ENCODE measurements around the gene PPFIA1. TPM values are rescaled to one million over a fixed set of nuclear protein-coding genes. Genes with fewer than 3 reads are reported as not detected.

PPFIA1 gene
- total and polyA plus RNA-seq, 10 of the 15 experiments (the other 5 are each of a cell fraction or from before 2014, with no cell fraction given): 5.2 to 26.2 (median 15.8) TPM

GRCh38 chr11:70319396-70320076 is 49.0 kb downstream of the PPFIA1 start:
- Histone ChIP-seq H3K4me1 (ENCODE audit: control insufficient read depth, insufficient read depth, low read length) (peaks cover 21% of the 10 kb centered on the region), H3K9me3 (replicated peaks; ENCODE audit: control insufficient read depth, insufficient read depth, low read length) (no peaks in the 10 kb centered on the region), H3K36me3 (ENCODE audit: control insufficient read depth in 2 of 2, insufficient read depth in 2 of 2, low read length in 1 of 2) (peaks cover 0 to 1% of the 10 kb centered on the region in 2 experiments; a peak in 3 of 4 replicates), H3K4me2 (ENCODE audit: control insufficient read depth, insufficient read depth) (no peak overlapping the region), H3K79me2 (ENCODE audit: control insufficient read depth, insufficient read depth, low read length) (peaks cover 2% of the 10 kb centered on the region; the same call in 1 of the 2 replicates), H3K9ac (ENCODE audit: control insufficient read depth, insufficient read depth, low read length) (no peak overlapping the region), H3K27me3 (replicated peaks in 1 of 2; ENCODE audit: control insufficient read depth in 2 of 2, insufficient read depth in 2 of 2, low read length in 1 of 2) (no peaks in the 10 kb centered on the region), H3K4me3 (no peak overlapping the region), H2AFZ (ENCODE audit: control insufficient read depth, low read depth, low read length) (no peak overlapping the region), H4K20me1 (ENCODE audit: control insufficient read depth, insufficient read depth) (no peaks in the 10 kb centered on the region), H3K27ac (ENCODE audit: control insufficient read depth, insufficient read depth) (no peak overlapping the region)
- ChIA-PET RAD21 (ENCODE audit: unreplicated experiment) (no interaction called here), SMC1A (ENCODE audit: uncharacterized antibody, unreplicated experiment) (no interaction called here), CTCF (no interaction called here), POLR2A (no interaction called here)
- no peak for DNase-seq (ENCODE audit: low read depth, low spot score)
- intact Hi-C loops (cut with micrococcal nuclease; ENCODE audit: unreplicated experiment) (loop anchor here (10.0 kb wide), 1 partner anchor 115 kb away; the partner anchor contains the start of gene FADD), in situ Hi-C loops (cut with MboI) (no loop called here)
- TF ChIP-seq SUZ12 (IDR thresholded peaks at IDR 0.05; ENCODE audit: unreplicated experiment): no peak
- no peak for TF ChIP-seq GABPA (IDR thresholded peaks at IDR 0.05; ENCODE audit: low read depth)
- TF ChIP-seq YBX1 (IDR thresholded peaks at IDR 0.05): no peak
- TF ChIP-seq ZBTB11 (CRISPR knock-in tag; IDR thresholded peaks at IDR 0.05): no peak
- TF ChIP-seq STAT1 (conservative IDR thresholded peaks at IDR 0.05): no peak
- no peak for TF ChIP-seq POLR2AphosphoS2 (IDR thresholded peaks at IDR 0.05; ENCODE audit: low read depth, low read length)
- TF ChIP-seq NFIC (IDR thresholded peaks at IDR 0.05; ENCODE audit: low read depth, low read length): no peak
- WGBS (ENCODE audit: insufficient coverage, insufficient replicate concordance, low lambda C conversion rate, missing lambda C conversion rate): 90% methylated on average over 10 of the region's 10 CpGs
- BruUV-seq (replicated peaks): no TSS peak
- no peak for ATAC-seq
- FAIRE-seq: no peak

Data from GM12878 (cell line).